H1 (cell line): ENCODE measurements around the gene SLC1A7. TPM values are rescaled to one million over a fixed set of nuclear protein-coding genes. Genes with fewer than 3 reads are reported as not detected.

ENCODE experiments used
- CTCF ChIA-PET: fragments of 300-600 bp; sonication (Branson Sonifier 250); formaldehyde crosslinking; loops from one replicate; lab custom pipeline; 2021; ENCODE audit not compliant: partially characterized antibody; lab: Charles Lee
- POLR2A ChIA-PET: fragments of 300-600 bp; sonication (Branson Sonifier 250); formaldehyde crosslinking; loops from one replicate; lab custom pipeline; 2021; ENCODE audit warnings: inconsistent platforms; ENCODE audit not compliant: partially characterized antibody; lab: Charles Lee
- DNase-seq, 2 experiments: peaks; one replicate each; pipeline versions ENCODE4 v3.0.0 to v3.0.0-alpha.2; 2010 to 2022; ENCODE audit warnings: low spot score in 2 of 2, low read depth in 1 of 2, mixed read lengths in 1 of 2
- FAIRE-seq: peaks from 2 replicates; lab custom pipeline; 2011; peaks lifted over from hg19 to GRCh38; lab: Jason Lieb, UNC
- H2AFZ ChIP-seq: 2 replicates; pipeline ENCODE4 v1.8.1; 2012; ENCODE audit warnings: low read length, inconsistent platforms
- H2AK5ac ChIP-seq: 2 replicates; pipeline ENCODE4 v1.6.1; 2013; ENCODE audit warnings: low read depth, low read length
- H2BK120ac ChIP-seq: replicated peaks from 2 replicates; pipeline ENCODE3; 2013; ENCODE audit warnings: low read depth, low read length, inconsistent platforms
- H2BK12ac ChIP-seq: 2 replicates; pipeline ENCODE4 v1.6.1; 2013; ENCODE audit warnings: low read depth, low read length
- H2BK15ac ChIP-seq: 2 replicates; pipeline ENCODE4 v1.6.1; 2013; ENCODE audit warnings: low read length
- H2BK20ac ChIP-seq: 2 replicates; pipeline ENCODE4 v1.6.1; 2013; ENCODE audit warnings: low read length
- H2BK5ac ChIP-seq: 2 replicates; pipeline ENCODE4 v1.6.1; 2013; ENCODE audit warnings: low read depth, low read length
- H3K14ac ChIP-seq: 2 replicates; pipeline ENCODE4 v1.6.1; 2013; ENCODE audit warnings: inconsistent platforms; ENCODE audit not compliant: insufficient read length
- H3K18ac ChIP-seq: 2 replicates; pipeline ENCODE4 v1.6.1; 2013; ENCODE audit warnings: low read length; ENCODE audit errors: extremely low read depth
- H3K23ac ChIP-seq: 2 replicates; pipeline ENCODE4 v1.6.1; 2013; ENCODE audit warnings: inconsistent platforms; ENCODE audit not compliant: insufficient read length
- H3K23me2 ChIP-seq: 2 replicates; pipeline ENCODE4 v1.6.1; 2013; ENCODE audit warnings: low read depth, low read length
- H3K27ac ChIP-seq: 2 replicates; pipeline ENCODE4 v1.6.1; 2011; ENCODE audit warnings: low read depth, low read length, inconsistent platforms
- H3K27me3 ChIP-seq, 4 experiments: replicated peaks in 1 of 4; 1 replicate in 1 of 4; 2 replicates in 3 of 4; pipeline versions ENCODE4 v1.6.1 to v1.8.1; 2011 to 2013; ENCODE audit warnings: low read length in 3 of 4, mild to moderate bottlenecking in 3 of 4, inconsistent platforms in 2 of 4, mixed read lengths in 2 of 4, moderate library complexity in 1 of 4; ENCODE audit not compliant: control insufficient read depth in 3 of 4, insufficient read depth in 3 of 4; ENCODE audit errors: extremely low read depth in 1 of 4
- H3K36me3 ChIP-seq, 4 experiments: 2 replicates each; pipeline versions ENCODE4 v1.6.1 to v1.8.1; 2011 to 2013; ENCODE audit warnings: mild to moderate bottlenecking in 4 of 4, low read length in 3 of 4, moderate library complexity in 2 of 4, control low read depth in 1 of 4, inconsistent platforms in 1 of 4; ENCODE audit not compliant: insufficient read depth in 4 of 4, control insufficient read depth in 2 of 4
- H3K4ac ChIP-seq: replicated peaks from 2 replicates; pipeline ENCODE3; 2013; ENCODE audit warnings: low read length, low read depth, mixed read lengths, inconsistent platforms; ENCODE audit not compliant: insufficient read length
- H3K4me1 ChIP-seq, 4 experiments: replicated peaks in 1 of 4; 1 replicate in 1 of 4; 2 replicates in 3 of 4; pipeline versions ENCODE4 v1.6.1 to v1.8.1; 2011 to 2013; ENCODE audit warnings: low read length in 3 of 4, inconsistent platforms in 2 of 4, mixed read lengths in 1 of 4; ENCODE audit not compliant: insufficient read depth in 4 of 4, control insufficient read depth in 3 of 4
- H3K4me2 ChIP-seq, 2 experiments: 2 replicates each; pipeline versions ENCODE4 v1.6.1 to v1.8.1; 2011 to 2013; ENCODE audit warnings: low read depth in 2 of 2, low read length in 2 of 2, control low read depth in 1 of 2, inconsistent platforms in 1 of 2, mild to moderate bottlenecking in 1 of 2; ENCODE audit not compliant: insufficient read depth in 1 of 2
- H3K4me3 ChIP-seq, 4 experiments: fragments of 200-600, 300-600 bp in 1 of 4; sonication (generic), shearing (Covaris generic), sonication (Bioruptor Twin) in 1 of 4; 2 replicates each; pipeline versions ENCODE4 v1.5.1 to v1.8.1; 2011 to 2016; ENCODE audit warnings: low read length in 4 of 4, low read depth in 3 of 4, control low read depth in 2 of 4, inconsistent platforms in 2 of 4, mild to moderate bottlenecking in 2 of 4, mixed read lengths in 1 of 4, moderate library complexity in 1 of 4; ENCODE audit not compliant: insufficient read depth in 2 of 4; ENCODE audit errors: extremely low read depth in 1 of 4
- H3K56ac ChIP-seq: replicated peaks from 2 replicates; pipeline ENCODE3; 2013; ENCODE audit warnings: low read depth, mild to moderate bottlenecking, mixed read lengths, low read length, inconsistent platforms; ENCODE audit not compliant: insufficient read length
- H3K79me1 ChIP-seq: 2 replicates; pipeline ENCODE4 v1.6.1; 2013; ENCODE audit warnings: low read depth, low read length, control low read depth
- H3K79me2 ChIP-seq, 2 experiments: 2 replicates each; pipeline versions ENCODE4 v1.6.1 to v1.8.1; 2012 to 2013; ENCODE audit warnings: low read length in 2 of 2, mild to moderate bottlenecking in 2 of 2, inconsistent platforms in 1 of 2; ENCODE audit not compliant: insufficient read depth in 2 of 2, control insufficient read depth in 1 of 2
- H3K9ac ChIP-seq, 4 experiments: replicated peaks in 1 of 4; 1 replicate in 1 of 4; 2 replicates in 3 of 4; pipeline versions ENCODE4 v1.6.1 to v1.8.1; 2011 to 2013; ENCODE audit warnings: low read depth in 3 of 4, low read length in 3 of 4, control low read depth in 2 of 4, mild to moderate bottlenecking in 2 of 4, moderate library complexity in 2 of 4, inconsistent platforms in 1 of 4; ENCODE audit errors: extremely low read depth in 1 of 4
- H3K9me3 ChIP-seq, 2 experiments: 2 replicates each; pipeline versions ENCODE4 v1.6.1 to v1.8.1; 2012 to 2013; ENCODE audit warnings: mild to moderate bottlenecking in 2 of 2, moderate library complexity in 2 of 2, control low read depth in 1 of 2, inconsistent platforms in 1 of 2, low read depth in 1 of 2, low read length in 1 of 2, mixed read lengths in 1 of 2; ENCODE audit not compliant: insufficient read depth in 2 of 2
- H4K20me1 ChIP-seq, 2 experiments: replicated peaks in 1 of 2; 2 replicates each; pipeline versions ENCODE3 to v1.8.1; 2011 to 2013; ENCODE audit warnings: inconsistent platforms in 2 of 2, low read length in 2 of 2, mild to moderate bottlenecking in 1 of 2; ENCODE audit not compliant: insufficient read depth in 2 of 2, control insufficient read depth in 1 of 2
- H4K5ac ChIP-seq: 2 replicates; pipeline ENCODE4 v1.6.1; 2013; ENCODE audit warnings: low read length, low read depth, mixed read lengths, inconsistent platforms; ENCODE audit not compliant: insufficient read length
- H4K8ac ChIP-seq: 2 replicates; pipeline ENCODE4 v1.8.0; 2013; ENCODE audit warnings: mild to moderate bottlenecking, moderate library complexity, low read length, inconsistent platforms; ENCODE audit not compliant: insufficient read depth; ENCODE audit errors: extremely low read depth
- H4K91ac ChIP-seq: replicated peaks from 2 replicates; pipeline ENCODE3; 2013; ENCODE audit warnings: low read length, mixed read lengths, inconsistent platforms; ENCODE audit not compliant: insufficient read length
- BCL11A ChIP-seq, 2 experiments: IDR thresholded peaks; one replicate each; pipeline ENCODE4 v1.6.1; 2011; ENCODE audit warnings: low read depth in 2 of 2, low read length in 2 of 2, mild to moderate bottlenecking in 2 of 2
- CEBPB ChIP-seq: IDR thresholded peaks from 2 replicates; pipeline ENCODE4 v1.6.1; 2012; ENCODE audit warnings: low read depth, low read length
- CTCF ChIP-seq, 3 experiments: IDR thresholded peaks; 1 replicate in 2 of 3; 2 replicates in 1 of 3; pipeline versions ENCODE4 v1.5.1 to v1.6.1; 2011; ENCODE audit warnings: low read length in 3 of 3, mild to moderate bottlenecking in 3 of 3, inconsistent platforms in 2 of 3, low read depth in 1 of 3, moderate library complexity in 1 of 3; ENCODE audit not compliant: insufficient read depth in 1 of 3; ENCODE audit errors: control extremely low read depth in 1 of 3
- E2F6 ChIP-seq: IDR thresholded peaks from 2 replicates; pipeline ENCODE4 v1.6.1; 2012; ENCODE audit warnings: inconsistent platforms
- FOSL1 ChIP-seq: IDR thresholded peaks from 2 replicates; pipeline ENCODE4 v1.6.1; 2011; ENCODE audit warnings: mild to moderate bottlenecking, low read depth, low read length, moderate library complexity; ENCODE audit not compliant: insufficient read depth
- KDM1A ChIP-seq: fragments of 200-600, 300-600 bp; sonication (generic); IDR thresholded peaks from 2 replicates; pipeline ENCODE4 v1.7.1; 2016; ENCODE audit warnings: mild to moderate bottlenecking, low read length, borderline replicate concordance
- MAFK ChIP-seq: IDR thresholded peaks from 2 replicates; pipeline ENCODE4 v1.6.1; 2012; ENCODE audit warnings: low read depth, mild to moderate bottlenecking, improper control_type of control experiment, low read length
- NANOG ChIP-seq: IDR thresholded peaks from 2 replicates; pipeline ENCODE4 v1.6.1; 2011; ENCODE audit warnings: low read length, low read depth, mild to moderate bottlenecking, inconsistent platforms; ENCODE audit not compliant: insufficient read depth, poor library complexity, severe bottlenecking
- POU5F1 ChIP-seq: IDR thresholded peaks from 2 replicates; pipeline ENCODE4 v1.6.1; 2011; ENCODE audit warnings: low read depth, mild to moderate bottlenecking, low read length, moderate library complexity
- SIRT6 ChIP-seq: IDR thresholded peaks from one replicate; pipeline ENCODE4 v1.7.1; 2012; ENCODE audit warnings: low read length, inconsistent platforms
- TAF7 ChIP-seq: optimal IDR thresholded peaks from 2 replicates; pipeline ENCODE3; 2011; ENCODE audit warnings: low read depth, mild to moderate bottlenecking, inconsistent platforms, low read length, moderate library complexity, borderline replicate concordance
- WGBS, 2 experiments: shearing (Covaris generic) in 1 of 2; methylation state at CpG; one replicate each; pipeline versions ENCODE4 v1.1.6 to v1.1.7; 2013 to 2015; ENCODE audit warnings: low lambda C conversion rate in 2 of 2, mixed read lengths in 2 of 2, inconsistent platforms in 1 of 2, low coverage in 1 of 2, missing lambda C conversion rate in 1 of 2; ENCODE audit not compliant: insufficient replicate concordance in 2 of 2, insufficient coverage in 1 of 2, insufficient read length in 1 of 2; ENCODE audit errors: extremely low coverage in 1 of 2, missing lambda C conversion rate in 1 of 2; 5-methylcytosine and 5-hydroxymethylcytosine counted together
- polyA plus RNA-seq, 7 experiments: library from polyadenylated mRNA; depleted of rRNA in 3 of 7; stranded (reverse) in 5 of 7; unstranded in 2 of 7; fragments of >200 nt in 5 of 7; fragments of 200-250 nt in 2 of 7; gene quantifications; 1 replicate in 5 of 7; 2 replicates in 1 of 7; 4 replicates in 1 of 7; pipeline versions ENCODE4 v1.2.1 to v1.2.3, GENCODE V29; 2011 to 2013; ENCODE audit warnings: missing spikeins in 2 of 7, mixed read lengths in 2 of 7
- total RNA-seq: library from RNA; stranded (reverse); fragmentation: NEBNext Ultra II Directional; extraction: Animal tissue kit (Norgen Biotek cat#: 25700); gene quantifications from 2 replicates; pipeline ENCODE4 v1.2.1, GENCODE V29; 2021

SLC1A7 gene
- total and polyA plus RNA-seq, 2 of the 8 experiments (the other 6 are each of a cell fraction or from before 2014, with no cell fraction given): not detected

GRCh38 chr1:53126495-53126894 lies 15.9 kb downstream of the SLC1A7 start:
- no peak overlapping the region for H2BK20ac ChIP-seq
- 94% methylated on average over 1 of the region's 1 CpG; no CpG with 5 or more reads in 1 of the 2 experiments for WGBS, 2 experiments
- H2BK12ac ChIP-seq: no peak overlapping the region
- no peaks in the 10 kb centered on the region for H3K79me1 ChIP-seq
- CTCF ChIA-PET: no interaction called here
- no peaks in the 10 kb centered on the region; a peak in 1 of 7 replicates for H3K27me3 ChIP-seq
- H2BK15ac ChIP-seq: no peak overlapping the region
- no peak overlapping the region for H3K27ac ChIP-seq
- no peaks in the 10 kb centered on the region for H3K36me3 ChIP-seq
- H3K4me3 ChIP-seq: no peak overlapping the region
- no peak overlapping the region for H3K18ac ChIP-seq
- H3K4ac ChIP-seq: no peak overlapping the region
- H3K14ac ChIP-seq: no peak overlapping the region
- no peaks in the 10 kb centered on the region; a peak in 1 of 4 replicates for H3K9me3 ChIP-seq
- no peaks in the 10 kb centered on the region for H3K23me2 ChIP-seq
- no peak overlapping the region for H4K91ac ChIP-seq
- no peak overlapping the region for H2AFZ ChIP-seq
- H3K23ac ChIP-seq: no peak overlapping the region
- no peak overlapping the region for H3K56ac ChIP-seq
- DNase-seq: no peak
- H4K5ac ChIP-seq: no peak overlapping the region
- no peaks in the 10 kb centered on the region for H4K20me1 ChIP-seq
- no peak overlapping the region for H4K8ac ChIP-seq
- H3K79me2 ChIP-seq: no peaks in the 10 kb centered on the region
- no peak overlapping the region for H2BK120ac ChIP-seq
- no peak overlapping the region for H2BK5ac ChIP-seq
- H3K4me2 ChIP-seq: no peak overlapping the region
- H3K4me1 ChIP-seq: peaks cover 0 to 11% (median 1%) of the 10 kb centered on the region in 4 experiments; a peak in 4 of 7 replicates
- POLR2A ChIA-PET: no interaction called here
- no peak overlapping the region for H3K9ac ChIP-seq
- H2AK5ac ChIP-seq: no peak overlapping the region
- FAIRE-seq: no peak
- TF ChIP-seq NANOG (no peak), FOSL1 (no peak), TAF7 (no peak), E2F6 (no peak), CEBPB (no peak), SIRT6 (no peak), MAFK (no peak), KDM1A (no peak), BCL11A (IDR thresholded peaks at IDR 0.05; ENCODE audit: low read depth in 2 of 2, low read length in 2 of 2) (no peak), POU5F1 (no peak), CTCF (IDR thresholded peaks at IDR 0.05; ENCODE audit: control extremely low read depth in 1 of 3, insufficient read depth in 1 of 3, low read depth in 1 of 3, low read length in 3 of 3) (no peak)
